HL-60 (cell line): ENCODE results near the gene PDE6H.

Source experiments
- DNase-seq, 2 experiments: peaks; one replicate each; pipeline ENCODE4 v3.0.0-alpha.2; 2010 to 2020; ENCODE audit warnings: low read depth in 1 of 2, low spot score in 1 of 2
- H3K27ac ChIP-seq: fragments of 250-450 bp; sonication (Bioruptor Pico); replicated peaks from 2 replicates; pipeline ENCODE4 v1.5.1; 2020; ENCODE audit warnings: mild to moderate bottlenecking, moderate library complexity
- H3K27me3 ChIP-seq: fragments of 250-450 bp; sonication (Bioruptor Pico); 2 replicates; pipeline ENCODE4 v1.5.1; 2021; ENCODE audit warnings: mild to moderate bottlenecking, moderate library complexity; ENCODE audit not compliant: insufficient read depth, poor library complexity, severe bottlenecking
- H3K4me3 ChIP-seq: replicated peaks from 2 replicates; pipeline ENCODE4 v1.5.1; 2011; ENCODE audit warnings: mild to moderate bottlenecking, control low read depth, low read length; ENCODE audit not compliant: insufficient read depth
- GABPA ChIP-seq: IDR thresholded peaks from 2 replicates; pipeline ENCODE4 v1.6.1; 2012; ENCODE audit warnings: low read depth
- POLR2AphosphoS5 ChIP-seq: IDR thresholded peaks from 2 replicates; pipeline ENCODE4 v1.6.1; 2012; ENCODE audit warnings: low read depth
- SPI1 ChIP-seq: IDR thresholded peaks from 2 replicates; pipeline ENCODE4 v1.6.1; 2012; ENCODE audit warnings: low read depth, mild to moderate bottlenecking, borderline replicate concordance
- TF ChIP-seq, protein P1 (sequence below): IDR thresholded peaks from one replicate; pipeline ENCODE4 v1.5.1; 2011; ENCODE audit warnings: low read length, control low read depth, inconsistent platforms; ENCODE audit not compliant: insufficient read depth
- TF ChIP-seq, protein P2 (sequence below): IDR thresholded peaks from 2 replicates; pipeline ENCODE4 v1.6.1; 2012; ENCODE audit warnings: low read depth; ENCODE audit not compliant: insufficient replicate concordance

Gene PDE6H

DNA sequence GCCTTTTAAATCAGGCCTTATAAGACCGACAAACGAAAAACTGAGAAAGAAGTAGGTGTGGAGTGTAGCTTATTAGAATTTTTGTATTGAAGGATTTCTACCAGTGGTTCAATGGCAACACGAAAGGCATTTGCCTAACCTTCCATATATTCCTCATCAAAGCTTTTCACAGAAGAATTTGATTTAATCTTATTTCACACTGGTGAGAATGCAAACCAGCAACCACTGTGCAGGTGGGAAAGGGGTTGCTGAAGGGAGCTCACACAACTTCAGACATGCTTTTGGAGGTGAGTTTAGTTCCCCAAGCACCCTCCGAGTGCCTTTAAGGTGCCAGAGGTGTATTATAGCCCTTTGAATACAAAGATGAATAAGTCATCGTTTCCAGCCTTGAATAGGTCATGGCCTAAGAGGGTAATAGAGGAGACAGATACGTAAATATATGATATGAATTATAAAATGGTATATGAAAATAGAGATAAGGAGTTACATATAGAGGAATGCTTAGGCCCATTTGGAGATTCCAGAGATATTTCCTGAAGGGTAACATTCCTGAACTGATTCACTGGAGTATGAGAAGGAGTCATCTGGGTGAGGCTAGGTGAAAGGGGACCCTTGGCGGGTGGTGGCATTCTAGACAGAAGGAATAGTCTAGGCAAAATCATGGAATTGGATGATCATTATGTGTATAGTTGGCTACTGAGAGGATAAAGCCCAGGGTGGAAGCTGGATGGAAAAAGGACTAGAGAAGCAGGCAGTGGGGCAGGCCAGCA is 40.9 kb upstream of the PDE6H start:
- Histone ChIP-seq H3K4me3 (no peak overlapping the region), H3K27me3 (no peaks in the 10 kb centered on the region), H3K27ac (no peak overlapping the region)
- no peak for DNase-seq
- TF ChIP-seq POLR2AphosphoS5 = no peak
- TF ChIP-seq, protein P1, sequence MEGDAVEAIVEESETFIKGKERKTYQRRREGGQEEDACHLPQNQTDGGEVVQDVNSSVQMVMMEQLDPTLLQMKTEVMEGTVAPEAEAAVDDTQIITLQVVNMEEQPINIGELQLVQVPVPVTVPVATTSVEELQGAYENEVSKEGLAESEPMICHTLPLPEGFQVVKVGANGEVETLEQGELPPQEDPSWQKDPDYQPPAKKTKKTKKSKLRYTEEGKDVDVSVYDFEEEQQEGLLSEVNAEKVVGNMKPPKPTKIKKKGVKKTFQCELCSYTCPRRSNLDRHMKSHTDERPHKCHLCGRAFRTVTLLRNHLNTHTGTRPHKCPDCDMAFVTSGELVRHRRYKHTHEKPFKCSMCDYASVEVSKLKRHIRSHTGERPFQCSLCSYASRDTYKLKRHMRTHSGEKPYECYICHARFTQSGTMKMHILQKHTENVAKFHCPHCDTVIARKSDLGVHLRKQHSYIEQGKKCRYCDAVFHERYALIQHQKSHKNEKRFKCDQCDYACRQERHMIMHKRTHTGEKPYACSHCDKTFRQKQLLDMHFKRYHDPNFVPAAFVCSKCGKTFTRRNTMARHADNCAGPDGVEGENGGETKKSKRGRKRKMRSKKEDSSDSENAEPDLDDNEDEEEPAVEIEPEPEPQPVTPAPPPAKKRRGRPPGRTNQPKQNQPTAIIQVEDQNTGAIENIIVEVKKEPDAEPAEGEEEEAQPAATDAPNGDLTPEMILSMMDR = no peak

DNA sequence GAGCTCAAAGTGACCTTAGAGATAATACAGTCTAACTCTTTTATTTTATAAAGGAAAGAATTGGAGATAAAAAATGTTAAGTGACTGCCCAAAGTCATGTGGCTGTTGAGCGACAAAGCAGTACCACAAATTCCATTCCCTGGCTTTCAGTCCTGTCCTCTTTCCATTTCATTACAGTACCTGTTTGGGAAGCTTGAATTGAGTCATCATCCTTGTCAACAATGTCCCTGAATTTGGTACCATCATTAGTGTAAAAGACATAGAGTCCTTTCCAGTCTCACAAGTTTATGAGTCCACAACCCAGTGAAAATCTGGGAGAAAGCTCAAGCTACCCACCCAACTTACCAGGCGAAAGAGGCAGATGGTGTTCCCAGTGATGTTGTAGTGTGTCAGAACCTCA is 38.3 kb upstream of the PDE6H start:
- no peak for TF ChIP-seq SPI1
- no peak for TF ChIP-seq GABPA
- TF ChIP-seq, protein P2, sequence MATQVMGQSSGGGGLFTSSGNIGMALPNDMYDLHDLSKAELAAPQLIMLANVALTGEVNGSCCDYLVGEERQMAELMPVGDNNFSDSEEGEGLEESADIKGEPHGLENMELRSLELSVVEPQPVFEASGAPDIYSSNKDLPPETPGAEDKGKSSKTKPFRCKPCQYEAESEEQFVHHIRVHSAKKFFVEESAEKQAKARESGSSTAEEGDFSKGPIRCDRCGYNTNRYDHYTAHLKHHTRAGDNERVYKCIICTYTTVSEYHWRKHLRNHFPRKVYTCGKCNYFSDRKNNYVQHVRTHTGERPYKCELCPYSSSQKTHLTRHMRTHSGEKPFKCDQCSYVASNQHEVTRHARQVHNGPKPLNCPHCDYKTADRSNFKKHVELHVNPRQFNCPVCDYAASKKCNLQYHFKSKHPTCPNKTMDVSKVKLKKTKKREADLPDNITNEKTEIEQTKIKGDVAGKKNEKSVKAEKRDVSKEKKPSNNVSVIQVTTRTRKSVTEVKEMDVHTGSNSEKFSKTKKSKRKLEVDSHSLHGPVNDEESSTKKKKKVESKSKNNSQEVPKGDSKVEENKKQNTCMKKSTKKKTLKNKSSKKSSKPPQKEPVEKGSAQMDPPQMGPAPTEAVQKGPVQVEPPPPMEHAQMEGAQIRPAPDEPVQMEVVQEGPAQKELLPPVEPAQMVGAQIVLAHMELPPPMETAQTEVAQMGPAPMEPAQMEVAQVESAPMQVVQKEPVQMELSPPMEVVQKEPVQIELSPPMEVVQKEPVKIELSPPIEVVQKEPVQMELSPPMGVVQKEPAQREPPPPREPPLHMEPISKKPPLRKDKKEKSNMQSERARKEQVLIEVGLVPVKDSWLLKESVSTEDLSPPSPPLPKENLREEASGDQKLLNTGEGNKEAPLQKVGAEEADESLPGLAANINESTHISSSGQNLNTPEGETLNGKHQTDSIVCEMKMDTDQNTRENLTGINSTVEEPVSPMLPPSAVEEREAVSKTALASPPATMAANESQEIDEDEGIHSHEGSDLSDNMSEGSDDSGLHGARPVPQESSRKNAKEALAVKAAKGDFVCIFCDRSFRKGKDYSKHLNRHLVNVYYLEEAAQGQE = no peak
- TF ChIP-seq, protein P1 = no peak
- TF ChIP-seq POLR2AphosphoS5 = no peak
- no peak for DNase-seq
- no peak overlapping the region for H3K27ac ChIP-seq

DNA sequence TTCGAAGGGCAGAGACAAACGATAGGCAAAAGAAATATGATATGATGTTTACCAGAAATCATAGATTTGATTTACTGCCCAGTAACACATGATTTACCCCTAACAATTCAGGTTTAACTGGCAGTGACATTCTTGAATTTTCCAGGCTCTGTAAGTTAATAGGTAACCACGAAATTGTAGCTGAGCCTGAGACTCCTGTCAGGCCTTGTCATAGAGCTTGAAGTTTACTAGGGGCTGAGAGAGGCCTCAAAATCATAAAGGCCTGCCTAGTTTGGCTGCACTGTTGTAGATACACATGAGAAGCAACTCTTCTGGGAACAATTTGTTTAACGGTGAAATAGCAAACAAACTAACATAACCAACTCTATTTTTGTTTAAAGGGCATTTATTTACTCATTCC is 37.8 kb upstream of the PDE6H start:
- TF ChIP-seq, protein P2 = no peak
- TF ChIP-seq SPI1 (no peak), POLR2AphosphoS5 (no peak), GABPA (no peak)
- TF ChIP-seq, protein P1 = no peak
- H3K27me3 ChIP-seq = no peaks in the 10 kb centered on the region
- no peak overlapping the region for H3K4me3 ChIP-seq
- no peak overlapping the region for H3K27ac ChIP-seq
- no peak for DNase-seq

More for the DNA sequence above, 38.3 kb upstream of the PDE6H start:
- Histone ChIP-seq H3K27me3 (no peaks in the 10 kb centered on the region), H3K4me3 (no peak overlapping the region)
